Measurements from ENCODE around the gene ILKAP.

DNA sequence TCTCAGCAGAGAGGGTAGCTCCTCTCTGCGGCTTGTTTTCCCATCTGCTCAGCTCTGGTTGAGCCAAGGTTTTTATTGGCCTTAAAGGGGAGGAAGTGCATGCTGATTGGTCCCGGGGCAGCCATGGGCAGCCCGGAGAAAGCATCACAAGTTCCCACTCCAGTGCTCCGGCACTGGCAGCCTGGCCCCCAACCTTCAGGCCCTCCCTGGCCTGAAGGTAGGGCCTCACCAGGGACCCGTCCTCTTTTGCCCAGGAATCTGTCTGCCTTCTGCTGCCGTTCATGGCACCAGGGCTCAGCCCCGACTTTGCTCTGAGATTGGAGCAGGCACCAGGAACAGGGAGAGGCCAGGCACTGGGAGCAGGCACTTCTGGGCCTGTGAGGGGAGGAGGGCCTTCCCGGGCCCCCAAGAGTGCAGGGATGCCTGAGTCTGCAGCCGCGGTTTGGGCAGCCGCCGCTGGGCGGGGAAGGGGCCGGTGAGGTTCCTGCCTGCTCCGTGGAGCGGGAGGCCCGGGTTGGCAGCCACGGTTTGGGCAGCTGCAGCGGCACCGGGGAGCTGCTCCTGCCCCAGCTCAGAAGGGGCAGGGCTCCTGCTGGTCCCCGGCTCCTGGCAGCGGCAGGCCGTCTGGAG lies 17.5 kb upstream of the ILKAP start:
- TF ChIP-seq, protein P1, sequence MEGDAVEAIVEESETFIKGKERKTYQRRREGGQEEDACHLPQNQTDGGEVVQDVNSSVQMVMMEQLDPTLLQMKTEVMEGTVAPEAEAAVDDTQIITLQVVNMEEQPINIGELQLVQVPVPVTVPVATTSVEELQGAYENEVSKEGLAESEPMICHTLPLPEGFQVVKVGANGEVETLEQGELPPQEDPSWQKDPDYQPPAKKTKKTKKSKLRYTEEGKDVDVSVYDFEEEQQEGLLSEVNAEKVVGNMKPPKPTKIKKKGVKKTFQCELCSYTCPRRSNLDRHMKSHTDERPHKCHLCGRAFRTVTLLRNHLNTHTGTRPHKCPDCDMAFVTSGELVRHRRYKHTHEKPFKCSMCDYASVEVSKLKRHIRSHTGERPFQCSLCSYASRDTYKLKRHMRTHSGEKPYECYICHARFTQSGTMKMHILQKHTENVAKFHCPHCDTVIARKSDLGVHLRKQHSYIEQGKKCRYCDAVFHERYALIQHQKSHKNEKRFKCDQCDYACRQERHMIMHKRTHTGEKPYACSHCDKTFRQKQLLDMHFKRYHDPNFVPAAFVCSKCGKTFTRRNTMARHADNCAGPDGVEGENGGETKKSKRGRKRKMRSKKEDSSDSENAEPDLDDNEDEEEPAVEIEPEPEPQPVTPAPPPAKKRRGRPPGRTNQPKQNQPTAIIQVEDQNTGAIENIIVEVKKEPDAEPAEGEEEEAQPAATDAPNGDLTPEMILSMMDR (IDR thresholded peaks at IDR 0.05; ENCODE audit: low read length): no peak
- no peak for TF ChIP-seq EZH2 (optimal IDR thresholded peaks at IDR 0.05; ENCODE audit: low read depth, low read length)

All from MM.1S (cell line).